ENCODE measurements around the gene MOSMO. TPM values are rescaled to one million over a fixed set of nuclear protein-coding genes. Genes with fewer than 3 reads are reported as not detected.

Gene MOSMO
- 13.0 TPM for total RNA-seq (ENCODE audit: unreplicated experiment)
- long read RNA-seq, partial matches to known transcripts: 0 of 2 reads
- long read RNA-seq, other reads (novel, unspliced or antisense): 2 of 2 reads

DNA sequence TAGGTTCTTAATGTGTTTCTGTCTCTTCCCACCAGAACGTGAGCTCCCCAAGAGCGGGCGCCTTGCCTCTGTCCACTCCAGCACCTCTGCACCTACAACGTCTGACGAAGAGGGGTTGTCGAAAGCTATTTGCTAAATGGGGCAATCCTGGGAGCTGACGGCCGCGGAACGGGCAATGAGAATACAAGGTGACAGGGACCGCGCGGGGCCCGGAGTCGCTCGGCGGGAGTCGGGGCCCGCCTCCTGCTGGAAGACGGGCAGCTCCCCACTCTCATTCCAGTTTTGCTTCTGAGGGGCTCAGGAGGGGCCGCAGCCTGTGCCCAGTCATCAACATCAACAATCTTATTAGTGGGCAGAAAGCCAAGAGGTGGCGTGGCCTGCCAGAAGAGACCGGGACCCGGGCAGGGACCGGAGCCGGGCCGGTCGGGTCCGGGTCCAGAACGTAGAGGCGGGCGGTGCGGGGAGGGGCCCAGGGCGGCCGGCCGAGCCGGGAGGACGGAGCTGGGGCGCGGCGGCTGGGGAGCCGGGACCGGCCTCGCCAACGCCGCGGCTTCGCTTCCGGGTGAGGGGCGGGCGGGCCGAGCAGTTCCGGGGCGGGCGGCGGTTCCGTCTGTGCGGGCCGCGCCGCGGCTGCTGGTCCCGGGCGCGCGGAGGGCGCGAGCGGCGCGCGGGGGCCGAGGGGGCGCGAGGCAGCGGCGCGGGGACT, at the start of gene MOSMO:
TSS of gene MOSMO (plus strand) at position 603 of the 706 bp plus-strand sequence. CDS start 191 bp downstream, outside the sequence.
- H3K4me3 Mint-ChIP-seq (ENCODE audit: unreplicated experiment): peak within 1 kb of the TSS; percentile 96
- H3K36me3 Mint-ChIP-seq (ENCODE audit: unreplicated experiment): no peaks in the 10 kb centered on the region
- TF ChIP-seq, protein P1, sequence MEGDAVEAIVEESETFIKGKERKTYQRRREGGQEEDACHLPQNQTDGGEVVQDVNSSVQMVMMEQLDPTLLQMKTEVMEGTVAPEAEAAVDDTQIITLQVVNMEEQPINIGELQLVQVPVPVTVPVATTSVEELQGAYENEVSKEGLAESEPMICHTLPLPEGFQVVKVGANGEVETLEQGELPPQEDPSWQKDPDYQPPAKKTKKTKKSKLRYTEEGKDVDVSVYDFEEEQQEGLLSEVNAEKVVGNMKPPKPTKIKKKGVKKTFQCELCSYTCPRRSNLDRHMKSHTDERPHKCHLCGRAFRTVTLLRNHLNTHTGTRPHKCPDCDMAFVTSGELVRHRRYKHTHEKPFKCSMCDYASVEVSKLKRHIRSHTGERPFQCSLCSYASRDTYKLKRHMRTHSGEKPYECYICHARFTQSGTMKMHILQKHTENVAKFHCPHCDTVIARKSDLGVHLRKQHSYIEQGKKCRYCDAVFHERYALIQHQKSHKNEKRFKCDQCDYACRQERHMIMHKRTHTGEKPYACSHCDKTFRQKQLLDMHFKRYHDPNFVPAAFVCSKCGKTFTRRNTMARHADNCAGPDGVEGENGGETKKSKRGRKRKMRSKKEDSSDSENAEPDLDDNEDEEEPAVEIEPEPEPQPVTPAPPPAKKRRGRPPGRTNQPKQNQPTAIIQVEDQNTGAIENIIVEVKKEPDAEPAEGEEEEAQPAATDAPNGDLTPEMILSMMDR (IDR thresholded peaks at IDR 0.05; ENCODE audit: partially characterized antibody, unreplicated experiment): no peak
- peaks cover 11% of the 10 kb centered on the region for H3K9me3 Mint-ChIP-seq (ENCODE audit: unreplicated experiment)
- peaks cover 27% of the 10 kb centered on the region for H3K4me1 Mint-ChIP-seq (ENCODE audit: low read depth, unreplicated experiment)
- DNase-seq: peak; percentile 74
- peaks cover 9% of the 10 kb centered on the region for H3K27me3 Mint-ChIP-seq (ENCODE audit: unreplicated experiment)
- H3K27ac Mint-ChIP-seq (ENCODE audit: unreplicated experiment): peak within 1 kb of the TSS; percentile 84

DNA sequence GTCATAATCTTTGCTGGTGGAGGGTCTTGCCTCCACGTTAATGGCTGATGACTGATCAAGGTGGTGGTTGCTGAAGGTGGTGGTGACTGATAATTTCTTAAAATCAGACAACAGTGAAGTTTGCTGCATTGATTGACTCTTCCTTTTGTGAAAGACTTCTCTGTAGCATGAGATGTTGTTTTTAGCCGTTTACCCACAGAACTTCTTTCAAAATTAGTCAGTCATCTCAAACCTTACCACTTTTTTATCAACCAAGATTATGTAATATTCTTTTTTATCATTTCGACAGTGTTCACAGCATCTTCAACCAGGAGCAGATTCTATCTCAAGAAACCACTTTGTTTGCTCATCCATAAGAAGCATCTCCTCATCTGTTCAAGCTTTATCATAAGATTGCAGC, 48.9 kb upstream of the MOSMO start:
- H3K9me3 Mint-ChIP-seq (ENCODE audit: unreplicated experiment): no peaks in the 10 kb centered on the region
- no peak for DNase-seq
- H3K4me1 Mint-ChIP-seq (ENCODE audit: low read depth, unreplicated experiment): peaks cover 3% of the 10 kb centered on the region
- TF ChIP-seq, protein P1 (IDR thresholded peaks at IDR 0.05; ENCODE audit: partially characterized antibody, unreplicated experiment): no peak
- no peak overlapping the region for H3K4me3 Mint-ChIP-seq (ENCODE audit: unreplicated experiment)
- no peaks in the 10 kb centered on the region for H3K36me3 Mint-ChIP-seq (ENCODE audit: unreplicated experiment)
- no peak overlapping the region for H3K27ac Mint-ChIP-seq (ENCODE audit: unreplicated experiment)
- H3K27me3 Mint-ChIP-seq (ENCODE audit: unreplicated experiment): no peaks in the 10 kb centered on the region

DNA sequence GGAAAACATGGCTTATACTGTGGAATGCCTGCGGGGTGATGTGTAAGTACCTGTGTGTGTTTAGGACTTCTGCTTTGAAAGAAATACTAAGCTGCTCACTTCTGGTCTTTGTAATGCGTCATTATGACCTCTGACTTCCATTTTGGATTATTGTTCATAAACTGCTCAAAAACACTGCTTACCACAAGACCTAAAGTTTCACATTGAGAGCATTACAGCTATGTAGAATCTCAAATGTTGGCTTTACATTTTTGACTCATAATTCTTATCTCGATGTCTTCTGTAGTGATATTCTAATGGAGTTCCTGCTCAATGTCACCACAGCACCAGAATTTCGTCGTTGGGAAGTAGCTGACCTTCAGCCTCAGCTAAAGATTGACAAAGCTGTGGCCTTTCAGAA, 45.4 kb upstream of the MOSMO start:
- no peaks in the 10 kb centered on the region for H3K9me3 Mint-ChIP-seq (ENCODE audit: unreplicated experiment)
- peaks cover 2% of the 10 kb centered on the region for H3K27me3 Mint-ChIP-seq (ENCODE audit: unreplicated experiment)
- H3K4me1 Mint-ChIP-seq (ENCODE audit: low read depth, unreplicated experiment): no peaks in the 10 kb centered on the region
- DNase-seq: no peak
- H3K36me3 Mint-ChIP-seq (ENCODE audit: unreplicated experiment): no peaks in the 10 kb centered on the region
- TF ChIP-seq, protein P1 (IDR thresholded peaks at IDR 0.05; ENCODE audit: partially characterized antibody, unreplicated experiment): no peak
- H3K4me3 Mint-ChIP-seq (ENCODE audit: unreplicated experiment): no peak overlapping the region
- no peak overlapping the region for H3K27ac Mint-ChIP-seq (ENCODE audit: unreplicated experiment)

DNA sequence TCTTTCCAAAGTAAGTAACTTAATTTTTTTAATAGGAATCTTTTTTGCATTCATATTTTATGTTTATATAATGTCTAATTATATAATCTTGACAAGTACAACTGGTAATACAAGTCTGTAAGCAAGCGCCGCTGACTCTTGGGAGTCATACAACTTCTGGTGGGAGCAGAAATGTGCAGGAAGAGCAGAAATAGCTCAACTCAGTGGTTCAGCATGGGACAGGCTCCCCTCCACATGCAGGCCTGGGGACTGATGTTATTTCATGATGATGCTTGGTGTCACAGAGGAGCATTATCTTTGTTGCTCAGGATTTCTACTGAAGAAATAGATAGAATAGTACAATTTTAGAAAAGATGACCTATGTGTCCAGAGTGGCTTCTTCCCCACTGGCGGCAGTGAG, 44.0 kb upstream of the MOSMO start:
- Mint-ChIP-seq H3K4me3 (ENCODE audit: unreplicated experiment) (no peak overlapping the region), H3K4me1 (ENCODE audit: low read depth, unreplicated experiment) (no peaks in the 10 kb centered on the region), H3K36me3 (ENCODE audit: unreplicated experiment) (no peaks in the 10 kb centered on the region), H3K27me3 (ENCODE audit: unreplicated experiment) (peaks cover 2% of the 10 kb centered on the region), H3K27ac (ENCODE audit: unreplicated experiment) (no peak overlapping the region), H3K9me3 (ENCODE audit: unreplicated experiment) (no peaks in the 10 kb centered on the region)
- TF ChIP-seq, protein P1 (IDR thresholded peaks at IDR 0.05; ENCODE audit: partially characterized antibody, unreplicated experiment): no peak
- DNase-seq: no peak

DNA sequence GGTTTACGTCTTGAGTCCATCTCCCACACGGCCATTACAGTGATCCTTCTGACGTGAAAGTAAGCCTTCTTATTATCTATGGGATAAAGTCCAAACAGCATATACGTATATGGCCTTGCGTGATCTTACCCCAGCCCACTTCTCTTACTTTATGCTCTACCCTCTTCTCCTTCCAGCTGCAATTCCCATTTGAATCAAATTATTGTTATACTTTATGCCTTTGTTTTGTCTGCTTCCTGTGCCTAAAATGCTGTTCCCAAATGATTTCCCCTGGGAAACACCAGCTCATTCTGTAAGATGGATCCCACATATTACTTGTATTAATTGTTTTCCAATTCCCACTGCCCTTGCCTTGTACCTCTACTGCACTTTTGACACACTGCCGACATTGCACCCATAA, 43.6 kb upstream of the MOSMO start:
- H3K27ac Mint-ChIP-seq (ENCODE audit: unreplicated experiment): no peak overlapping the region
- H3K36me3 Mint-ChIP-seq (ENCODE audit: unreplicated experiment): no peaks in the 10 kb centered on the region
- no peaks in the 10 kb centered on the region for H3K9me3 Mint-ChIP-seq (ENCODE audit: unreplicated experiment)
- no peak overlapping the region for H3K4me3 Mint-ChIP-seq (ENCODE audit: unreplicated experiment)
- peaks cover 2% of the 10 kb centered on the region for H3K27me3 Mint-ChIP-seq (ENCODE audit: unreplicated experiment)
- TF ChIP-seq, protein P1 (IDR thresholded peaks at IDR 0.05; ENCODE audit: partially characterized antibody, unreplicated experiment): no peak
- no peak for DNase-seq
- no peaks in the 10 kb centered on the region for H3K4me1 Mint-ChIP-seq (ENCODE audit: low read depth, unreplicated experiment)

Data from glutamatergic neuron (in vitro differentiated cells).